Endothelial cell of umbilical vein (primary cell): ENCODE data around the gene LINC00237. TPM values are rescaled to one million over a fixed set of nuclear protein-coding genes. Genes with fewer than 3 reads are reported as not detected.

Experiments
- BruUV-seq: library from RNA; stranded (reverse); fragments of 400-500 nt; replicated peaks from 2 replicates; lab custom pipeline; 2021; lab: Mats Ljungman, UMichigan
- CTCF ChIA-PET: fragments of 300-600, 350-600 bp; sonication (Branson Sonifier 250); formaldehyde crosslinking; loops from one replicate; lab custom pipeline; 2021; ENCODE audit warnings: antibody characterized with exemption, inconsistent platforms; lab: Charles Lee
- POLR2A ChIA-PET: fragments of 300-600, 350-600 bp; sonication (Branson Sonifier 250); formaldehyde crosslinking; loops from one replicate; lab custom pipeline; 2021; ENCODE audit warnings: antibody characterized with exemption, inconsistent platforms; lab: Charles Lee
- DNase-seq: peaks from one replicate; pipeline ENCODE4 v3.0.0-alpha.2; 2011; ENCODE audit warnings: low read depth, low spot score
- FAIRE-seq: peaks from 2 replicates; lab custom pipeline; 2011; peaks lifted over from hg19 to GRCh38; lab: Jason Lieb, UNC
- H2AFZ ChIP-seq: 2 replicates; pipeline ENCODE4 v1.6.0; 2012; ENCODE audit warnings: low read depth, low read length, control low read depth, inconsistent platforms
- H3K27ac ChIP-seq: 2 replicates; pipeline ENCODE4 v1.5.1; 2011; ENCODE audit warnings: low read depth, mild to moderate bottlenecking, control low read depth, low read length, moderate library complexity; ENCODE audit not compliant: insufficient read depth
- H3K27me3 ChIP-seq, 2 experiments: 2 replicates each; pipeline versions ENCODE4 v1.6.0 to v1.6.1; 2011; ENCODE audit warnings: low read length in 2 of 2, mixed read lengths in 1 of 2; ENCODE audit not compliant: control insufficient read depth in 2 of 2, insufficient read depth in 2 of 2
- H3K36me3 ChIP-seq, 2 experiments: 2 replicates in 1 of 2; 3 replicates in 1 of 2; pipeline ENCODE4 v1.5.1; 2011; ENCODE audit warnings: low read length in 2 of 2, mild to moderate bottlenecking in 1 of 2, moderate library complexity in 1 of 2; ENCODE audit not compliant: control insufficient read depth in 2 of 2, insufficient read depth in 2 of 2; ENCODE audit errors: extremely low read depth in 1 of 2
- H3K4me1 ChIP-seq: 3 replicates; pipeline ENCODE4 v1.5.1; 2011; ENCODE audit warnings: mild to moderate bottlenecking, low read length; ENCODE audit not compliant: control insufficient read depth, insufficient read depth; ENCODE audit errors: extremely low read depth
- H3K4me2 ChIP-seq: 2 replicates; pipeline ENCODE4 v1.6.1; 2011; ENCODE audit warnings: low read length, control low read depth, mixed read lengths; ENCODE audit not compliant: insufficient read depth
- H3K4me3 ChIP-seq, 3 experiments: fragments of 200-600 bp in 1 of 3; sonication (generic), shearing (Covaris generic) in 1 of 3; replicated peaks in 1 of 3; 2 replicates each; pipeline ENCODE4 v1.5.1; 2011 to 2016; ENCODE audit warnings: control low read depth in 3 of 3, low read length in 3 of 3, mild to moderate bottlenecking in 2 of 3, inconsistent platforms in 1 of 3, low read depth in 1 of 3, moderate library complexity in 1 of 3; ENCODE audit not compliant: insufficient read depth in 1 of 3
- H3K79me2 ChIP-seq: 2 replicates; pipeline ENCODE4 v1.6.0; 2012; ENCODE audit warnings: low read length, inconsistent platforms; ENCODE audit not compliant: control insufficient read depth, insufficient read depth
- H3K9ac ChIP-seq: replicated peaks from 2 replicates; pipeline ENCODE3; 2011; ENCODE audit warnings: low read length, control low read depth; ENCODE audit not compliant: insufficient read depth; ENCODE audit errors: extremely low read depth
- H3K9me1 ChIP-seq: replicated peaks from 3 replicates; pipeline ENCODE4 v1.6.0; 2011; ENCODE audit warnings: mild to moderate bottlenecking, low read length; ENCODE audit not compliant: control insufficient read depth, insufficient read depth; ENCODE audit errors: extremely low read depth
- H3K9me3 ChIP-seq: replicated peaks from 2 replicates; pipeline ENCODE4 v1.5.1; 2012; ENCODE audit warnings: low read length, inconsistent platforms; ENCODE audit not compliant: control insufficient read depth, insufficient read depth
- H4K20me1 ChIP-seq: replicated peaks from 2 replicates; pipeline ENCODE3; 2011; ENCODE audit warnings: mild to moderate bottlenecking, low read length; ENCODE audit not compliant: control insufficient read depth, insufficient read depth; ENCODE audit errors: extremely low read depth
- CTCF ChIP-seq, 2 donors: IDR thresholded peaks; 1 replicate in 1 of 2; 2 replicates in 1 of 2; pipeline ENCODE4 v1.5.1; 2011; ENCODE audit warnings: low read length in 2 of 2, mild to moderate bottlenecking in 2 of 2, moderate library complexity in 2 of 2, control low read depth in 1 of 2, inconsistent platforms in 1 of 2, low read depth in 1 of 2; ENCODE audit not compliant: insufficient read depth in 1 of 2; ENCODE audit errors: extremely low read depth in 1 of 2
- EZH2 ChIP-seq: IDR thresholded peaks from 2 replicates; pipeline ENCODE4 v1.6.1; 2012; ENCODE audit warnings: borderline replicate concordance, low read depth, mild to moderate bottlenecking, moderate library complexity, low read length, inconsistent platforms; ENCODE audit not compliant: severe bottlenecking
- FOS ChIP-seq: IDR thresholded peaks from 2 replicates; pipeline ENCODE4 v1.6.1; 2011; ENCODE audit warnings: mild to moderate bottlenecking, low read length, moderate library complexity, borderline replicate concordance; ENCODE audit not compliant: insufficient read depth
- GATA2 ChIP-seq: IDR thresholded peaks from 2 replicates; pipeline ENCODE4 v1.7.0; 2011; ENCODE audit warnings: low read depth, mild to moderate bottlenecking, moderate library complexity, mixed read lengths, low read length; ENCODE audit not compliant: insufficient read length, insufficient read depth
- JUN ChIP-seq: IDR thresholded peaks from 2 replicates; pipeline ENCODE4 v1.6.1; 2011; ENCODE audit warnings: borderline replicate concordance, low read depth; ENCODE audit not compliant: insufficient read length, insufficient read depth
- MAX ChIP-seq: IDR thresholded peaks from 2 replicates; pipeline ENCODE4 v1.6.1; 2011; ENCODE audit not compliant: insufficient read depth, insufficient read length
- MYC ChIP-seq: IDR thresholded peaks from one replicate; pipeline ENCODE4 v1.6.1; 2011; ENCODE audit warnings: mild to moderate bottlenecking, low read depth, low read length
- POLR2A ChIP-seq: IDR thresholded peaks from 2 replicates; pipeline ENCODE4 v1.6.1; 2012; ENCODE audit warnings: low read depth, mild to moderate bottlenecking, control low read depth, low read length
- POLR2AphosphoS5 ChIP-seq: IDR thresholded peaks from 2 replicates; pipeline ENCODE4 v1.6.1; 2012; ENCODE audit warnings: low read depth, mild to moderate bottlenecking, control low read depth, low read length, moderate library complexity; ENCODE audit not compliant: insufficient read depth
- dilution Hi-C: fragments of 300-500 bp; cut with MboI; formaldehyde crosslinking; loops from one replicate; pipeline ENCODE4 v1.15.0; 2019; ENCODE audit warnings: low sequenced_read_pairs; ENCODE audit not compliant: extremely low pct_ligation_motif_present
- intact Hi-C: fragments of 100-400 bp; cut with micrococcal nuclease; formaldehyde crosslinking; loops from one replicate; pipeline ENCODE4 v1.10.0; 2022
- polyA plus RNA-seq, 4 experiments: library from polyadenylated mRNA; depleted of rRNA in 3 of 4; stranded (reverse) in 3 of 4; unstranded in 1 of 4; fragments of >200 nt; gene quantifications; 2 replicates each; pipeline versions ENCODE4 v1.2.1 to v1.2.3, GENCODE V29; 2011 to 2012; ENCODE audit warnings: missing spikeins in 1 of 4
- total RNA-seq: library from RNA; stranded (reverse); gene quantifications from 2 replicates; pipeline ENCODE4 v1.2.3, GENCODE V29; 2021

LINC00237 gene
- total and polyA plus RNA-seq, 2 donors (not counting 3 experiments of a cell fraction or from before 2014, with no cell fraction given), result not detected

- Histone ChIP-seq H3K9me1 (no peaks in the 10 kb centered on the region), H3K27ac (no peak overlapping the region), H3K9ac (no peak overlapping the region), H3K4me1 (no peaks in the 10 kb centered on the region), H3K79me2 (no peaks in the 10 kb centered on the region), H3K36me3 (no peaks in the 10 kb centered on the region), H3K9me3 (no peaks in the 10 kb centered on the region), H3K4me2 (no peak overlapping the region), H4K20me1 (no peaks in the 10 kb centered on the region), H3K4me3 (no peak overlapping the region), H2AFZ (no peak overlapping the region), H3K27me3 (peaks cover 0 to 2% of the 10 kb centered on the region in 2 experiments)
- dilution Hi-C loops (no loop called here), intact Hi-C loops (loop anchor here (1.0 to 10.0 kb wide), 5 partner anchors 75 to 456 kb away; no protein-coding TSS in a partner anchor)
- TF ChIP-seq JUN, result no peak
- no peak for TF ChIP-seq EZH2
- TF ChIP-seq CTCF (IDR thresholded peaks at IDR 0.05; ENCODE audit: extremely low read depth in 1 of 2, insufficient read depth in 1 of 2, low read depth in 1 of 2, low read length in 2 of 2), result no peak
- TF ChIP-seq POLR2AphosphoS5, result no peak
- TF ChIP-seq MAX, result no peak
- no peak for TF ChIP-seq MYC
- TF ChIP-seq GATA2, result no peak
- TF ChIP-seq FOS, result no peak
- no peak for TF ChIP-seq POLR2A
- no TSS peak for BruUV-seq
- ChIA-PET POLR2A (no interaction called here), CTCF (interaction anchor here (1.0 to 4.1 kb wide), 10 partner anchors 9 to 455 kb away, joined by 3 to 60 read pairs (median 8); partner anchors contain the start of gene KIZ)
- no peak for DNase-seq
- FAIRE-seq, result no peak
Observed at GRCh38 chr20:21049305-21049828, 56.8 kb downstream of the LINC00237 start.
